Trophoblast cell (in vitro differentiated cells and primary cell): ENCODE results near the gene ITFG1.
"Not testable (repeated sequence)": the region's sequence is repeated elsewhere in the genome, so short reads cannot be mapped to it uniquely, and the experiment has no call there.

Source experiments
- DNase-seq, 2 donors: peaks; one replicate each; pipeline ENCODE4 v3.0.0-alpha.2; 2016
- H2AFZ ChIP-seq: 2 replicates; pipeline ENCODE4 v1.6.1; 2013; ENCODE audit warnings: low read length, moderate library complexity, mild to moderate bottlenecking; ENCODE audit not compliant: insufficient read depth, poor library complexity
- H2AK5ac ChIP-seq: 2 replicates; pipeline ENCODE4 v1.6.1; 2013; ENCODE audit warnings: mild to moderate bottlenecking, low read length
- H2BK120ac ChIP-seq: 2 replicates; pipeline ENCODE4 v1.6.1; 2013; ENCODE audit warnings: low read length, mild to moderate bottlenecking, moderate library complexity; ENCODE audit not compliant: insufficient read depth, poor library complexity
- H2BK12ac ChIP-seq: 2 replicates; pipeline ENCODE4 v1.6.1; 2013; ENCODE audit warnings: mild to moderate bottlenecking, low read length, moderate library complexity
- H2BK5ac ChIP-seq: 2 replicates; pipeline ENCODE4 v1.6.1; 2013; ENCODE audit warnings: low read length, low read depth, moderate library complexity, mild to moderate bottlenecking; ENCODE audit not compliant: poor library complexity
- H3K14ac ChIP-seq: 2 replicates; pipeline ENCODE4 v1.6.1; 2013; ENCODE audit warnings: mild to moderate bottlenecking, low read length
- H3K18ac ChIP-seq: 2 replicates; pipeline ENCODE4 v1.6.1; 2013; ENCODE audit warnings: mild to moderate bottlenecking, low read length
- H3K23ac ChIP-seq: 2 replicates; pipeline ENCODE4 v1.6.1; 2013; ENCODE audit warnings: low read length
- H3K27ac ChIP-seq: 2 replicates; pipeline ENCODE4 v1.5.1; 2013; ENCODE audit warnings: low read depth, mild to moderate bottlenecking, inconsistent platforms, low read length, moderate library complexity
- H3K27me3 ChIP-seq: 2 replicates; pipeline ENCODE4 v1.6.1; 2013; ENCODE audit warnings: inconsistent platforms, mild to moderate bottlenecking, low read length, moderate library complexity; ENCODE audit not compliant: insufficient read depth
- H3K36me3 ChIP-seq, 2 experiments: 1 replicate in 1 of 2; 2 replicates in 1 of 2; pipeline ENCODE4 v1.6.1; 2013; ENCODE audit warnings: low read length in 2 of 2, mild to moderate bottlenecking in 2 of 2, moderate library complexity in 1 of 2; ENCODE audit not compliant: insufficient read depth in 2 of 2, control insufficient read depth in 1 of 2
- H3K4ac ChIP-seq: 2 replicates; pipeline ENCODE4 v1.6.1; 2013; ENCODE audit warnings: low read depth, mild to moderate bottlenecking, low read length, moderate library complexity
- H3K4me1 ChIP-seq, 2 experiments: 1 replicate in 1 of 2; 2 replicates in 1 of 2; pipeline ENCODE4 v1.6.1; 2013; ENCODE audit warnings: low read length in 2 of 2, mild to moderate bottlenecking in 2 of 2, moderate library complexity in 1 of 2; ENCODE audit not compliant: insufficient read depth in 2 of 2, control insufficient read depth in 1 of 2
- H3K4me2 ChIP-seq: 2 replicates; pipeline ENCODE4 v1.6.1; 2013; ENCODE audit warnings: inconsistent platforms, mild to moderate bottlenecking, low read length, moderate library complexity
- H3K4me3 ChIP-seq: 2 replicates; pipeline ENCODE4 v1.5.1; 2013; ENCODE audit warnings: mild to moderate bottlenecking, low read depth, low read length, inconsistent platforms
- H3K79me1 ChIP-seq: one replicate; pipeline ENCODE4 v1.6.1; 2013; ENCODE audit warnings: low read length
- H3K79me2 ChIP-seq: 2 replicates; pipeline ENCODE4 v1.6.1; 2013; ENCODE audit warnings: low read length, mild to moderate bottlenecking; ENCODE audit not compliant: control insufficient read depth, insufficient read depth, poor library complexity
- H3K9ac ChIP-seq: 2 replicates; pipeline ENCODE4 v1.6.1; 2013; ENCODE audit warnings: mild to moderate bottlenecking, low read length
- H3K9me3 ChIP-seq: 2 replicates; pipeline ENCODE4 v1.6.1; 2013; ENCODE audit warnings: low read depth, mild to moderate bottlenecking, control low read depth, inconsistent platforms, low read length; ENCODE audit not compliant: insufficient read depth
- H4K12ac ChIP-seq: 2 replicates; pipeline ENCODE4 v1.6.1; 2013; ENCODE audit warnings: low read depth, mild to moderate bottlenecking, low read length, moderate library complexity
- H4K8ac ChIP-seq: 2 replicates; pipeline ENCODE4 v1.6.1; 2013; ENCODE audit warnings: low read depth, mild to moderate bottlenecking, low read length, moderate library complexity
- H4K91ac ChIP-seq: one replicate; pipeline ENCODE4 v1.6.1; 2013; ENCODE audit warnings: low read depth, mild to moderate bottlenecking, low read length, moderate library complexity
- whole genome bisulfite sequencing: extraction: QIAGEN DNeasy Blood & Tissue Kit; methylation state at CpG from one replicate; pipeline ENCODE4 v1.1.7; 2013; ENCODE audit warnings: missing lambda C conversion rate; ENCODE audit not compliant: insufficient read length, insufficient coverage; ENCODE audit errors: extremely low coverage; 5-methylcytosine and 5-hydroxymethylcytosine counted together

The ITFG1 gene

DNA sequence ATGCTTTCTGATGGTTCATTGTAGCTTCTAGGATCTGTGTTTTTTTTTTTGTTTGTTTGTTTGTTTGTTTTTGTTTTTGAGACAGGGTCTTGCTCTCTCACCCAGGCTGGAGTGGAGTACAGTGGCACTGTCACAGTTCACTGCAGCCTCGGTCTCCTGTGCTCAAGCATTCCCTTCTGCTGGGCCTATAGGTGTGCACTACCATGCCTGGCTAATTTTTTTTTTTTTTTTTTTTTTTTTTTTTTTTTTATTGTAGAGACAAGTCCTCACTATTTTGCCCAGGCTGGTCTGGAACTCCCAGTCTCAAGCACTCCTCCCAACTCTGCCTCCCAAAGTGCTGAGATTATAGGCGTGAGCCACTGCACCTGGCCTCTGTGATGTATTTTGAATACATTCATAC, 12.1 kb upstream of the ITFG1 start:
- H3K4ac ChIP-seq, H3K4me2 ChIP-seq: not testable (repeated sequence)
- no CpG with 5 or more reads among the region's 2 CpGs for whole genome bisulfite sequencing

DNA sequence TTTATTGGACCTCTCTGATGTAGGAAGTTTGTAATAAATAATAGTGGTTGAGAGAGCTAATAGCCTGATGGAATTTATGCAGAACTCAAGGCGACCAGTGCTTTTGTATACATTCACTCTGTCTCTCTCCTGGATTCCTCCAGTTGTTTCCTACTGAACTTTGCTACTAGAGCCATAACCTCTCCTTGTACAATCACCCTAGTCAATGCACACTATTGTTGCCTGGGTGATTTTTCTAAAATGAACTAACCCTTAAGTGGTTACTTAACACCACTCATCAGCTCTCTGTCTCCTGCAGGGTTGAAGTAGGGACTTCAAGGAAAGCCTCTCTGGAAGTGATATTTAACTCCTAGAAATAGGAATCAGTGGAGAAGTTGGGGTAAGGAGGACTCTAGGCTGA, 9.9 kb upstream of the ITFG1 start:
- Histone ChIP-seq H3K9me3 (no peaks in the 10 kb centered on the region), H4K8ac (no peak overlapping the region), H4K12ac (no peak overlapping the region), H3K4ac (no peak overlapping the region), H3K79me2 (peaks cover 2% of the 10 kb centered on the region), H3K4me2 (no peak overlapping the region), H3K18ac (no peak overlapping the region), H3K14ac (no peak overlapping the region), H2BK12ac (no peak overlapping the region), H3K9ac (no peak overlapping the region), H3K4me1 (peaks cover 3 to 5% of the 10 kb centered on the region in 2 experiments), H3K4me3 (no peak overlapping the region), H3K27me3 (no peaks in the 10 kb centered on the region), H2BK120ac (no peak overlapping the region), H2BK5ac (no peak overlapping the region), H3K23ac (no peak overlapping the region), H4K91ac (peak overlapping the region; percentile 11), H2AK5ac (no peak overlapping the region), H3K27ac (no peak overlapping the region), H3K36me3 (peaks cover 0 to 3% of the 10 kb centered on the region in 2 experiments), H3K79me1 (peaks cover 2% of the 10 kb centered on the region), H2AFZ (no peak overlapping the region)
- no CpG with 5 or more reads among the region's 1 CpG for WGBS
- no peak for DNase-seq

More for the DNA sequence above, 12.1 kb upstream of the ITFG1 start:
- H4K12ac ChIP-seq, H3K27ac ChIP-seq, H3K79me1 ChIP-seq, H2BK5ac ChIP-seq, DNase-seq, H3K4me1 ChIP-seq, H4K8ac ChIP-seq, H4K91ac ChIP-seq, H2BK120ac ChIP-seq, H3K9me3 ChIP-seq, H3K18ac ChIP-seq, H3K4me3 ChIP-seq, H3K36me3 ChIP-seq, H3K27me3 ChIP-seq, H3K23ac ChIP-seq, H2AFZ ChIP-seq, H3K9ac ChIP-seq, H3K14ac ChIP-seq, H2AK5ac ChIP-seq, H2BK12ac ChIP-seq, H3K79me2 ChIP-seq: not testable (repeated sequence)

DNA sequence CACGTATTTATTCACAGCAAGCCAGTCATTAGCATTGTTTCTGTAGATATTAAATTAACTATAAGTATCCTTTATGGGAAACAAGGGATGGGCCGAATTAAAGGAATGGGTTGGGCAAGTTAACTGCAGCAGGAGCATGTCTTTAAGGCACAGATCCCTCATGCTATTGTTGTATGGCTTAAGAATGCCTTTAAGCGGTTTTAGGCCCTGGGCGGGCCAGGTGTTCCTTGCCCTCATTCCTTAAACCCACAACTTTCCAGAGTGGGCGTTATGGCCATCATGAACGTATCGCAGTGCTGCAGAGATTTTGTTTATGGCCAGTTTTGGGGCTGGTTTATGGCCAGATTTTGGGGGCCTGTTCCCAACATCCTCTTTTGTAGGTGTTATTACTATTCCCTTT, 9.3 kb upstream of the ITFG1 start:
- peaks cover 0 to 3% of the 10 kb centered on the region in 2 experiments for H3K36me3 ChIP-seq
- H3K18ac ChIP-seq = no peak overlapping the region
- no peak overlapping the region for H4K91ac ChIP-seq
- H3K27ac ChIP-seq = no peak overlapping the region
- H3K4ac ChIP-seq = no peak overlapping the region
- peaks cover 2% of the 10 kb centered on the region for H3K79me1 ChIP-seq
- no peak overlapping the region for H4K8ac ChIP-seq
- H3K9me3 ChIP-seq = no peaks in the 10 kb centered on the region
- no peak overlapping the region for H4K12ac ChIP-seq
- whole genome bisulfite sequencing = no CpG with 5 or more reads among the region's 7 CpGs
- H3K9ac ChIP-seq = no peak overlapping the region
- no peak overlapping the region for H3K23ac ChIP-seq
- no peaks in the 10 kb centered on the region for H3K27me3 ChIP-seq
- peaks cover 3 to 5% of the 10 kb centered on the region in 2 experiments for H3K4me1 ChIP-seq
- DNase-seq = peak; percentile 52 to 61
- H3K4me2 ChIP-seq = no peak overlapping the region
- H2BK5ac ChIP-seq = no peak overlapping the region
- H2BK12ac ChIP-seq = no peak overlapping the region
- H2AFZ ChIP-seq = no peak overlapping the region
- H2AK5ac ChIP-seq = no peak overlapping the region
- no peak overlapping the region for H3K4me3 ChIP-seq
- H2BK120ac ChIP-seq = no peak overlapping the region
- no peak overlapping the region for H3K14ac ChIP-seq
- H3K79me2 ChIP-seq = peaks cover 2% of the 10 kb centered on the region

DNA sequence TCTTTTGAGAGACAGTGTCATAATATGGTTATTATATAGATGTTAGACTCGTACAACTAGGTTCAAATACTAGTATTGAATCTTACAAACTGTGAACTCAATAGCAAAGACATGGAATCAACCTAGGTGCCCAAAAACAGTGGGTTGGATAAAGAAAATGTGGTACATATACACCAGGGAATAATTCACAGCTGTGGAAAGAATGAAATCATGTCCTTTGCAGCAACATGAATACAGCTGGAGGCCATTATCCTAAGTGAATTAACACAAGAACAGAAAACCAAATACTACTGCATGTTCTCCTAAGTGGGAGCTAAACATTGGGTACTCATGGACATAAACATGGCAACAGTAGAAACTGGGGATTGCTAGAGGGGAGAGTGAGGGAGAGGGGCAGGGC, 8.4 kb upstream of the ITFG1 start:
- Histone ChIP-seq H3K4ac (no peak overlapping the region), H3K14ac (no peak overlapping the region), H3K79me1 (peaks cover 2% of the 10 kb centered on the region), H3K27ac (no peak overlapping the region), H3K9ac (no peak overlapping the region), H3K9me3 (no peaks in the 10 kb centered on the region), H2BK12ac (no peak overlapping the region), H4K8ac (no peak overlapping the region), H3K36me3 (no peaks in the 10 kb centered on the region), H3K79me2 (peaks cover 2% of the 10 kb centered on the region), H4K12ac (no peak overlapping the region), H2AFZ (no peak overlapping the region), H3K4me1 (peaks cover 3 to 5% of the 10 kb centered on the region in 2 experiments), H3K18ac (no peak overlapping the region), H3K4me2 (no peak overlapping the region), H2BK120ac (no peak overlapping the region), H3K27me3 (no peaks in the 10 kb centered on the region), H2AK5ac (no peak overlapping the region), H2BK5ac (no peak overlapping the region), H4K91ac (no peak overlapping the region), H3K4me3 (no peak overlapping the region), H3K23ac (no peak overlapping the region)
- no peak for DNase-seq
- WGBS = no CpG with 5 or more reads among the region's 1 CpG
